Astrocyte of the spinal cord (primary cell): Measurements from ENCODE around the gene IL1B.
A peak's percentile ranks its signal among the peaks of the same experiment; 100 is the strongest.

Experiments used
- DNase-seq: peaks from one replicate; pipeline ENCODE4 v3.0.0; 2011; ENCODE audit warnings: low read depth, low spot score
- H3K4me3 ChIP-seq: 2 replicates; pipeline ENCODE4 v1.5.1; 2011; ENCODE audit warnings: low read depth, mild to moderate bottlenecking, low read length, moderate library complexity
- in situ Hi-C: cut with HindIII; loops from 2 replicates; pipeline ENCODE4 v1.10.0; 2017; ENCODE audit warnings: low sequenced_read_pairs
- TF ChIP-seq, protein P1 (sequence below): IDR thresholded peaks from 2 replicates; pipeline ENCODE4 v1.5.1; 2012; ENCODE audit warnings: low read depth, mild to moderate bottlenecking, low read length, inconsistent platforms

IL1B gene

GRCh38 chr2:112787729-112788393, 48.7 kb downstream of the IL1B start:
- in situ Hi-C loops, result no loop called here
- TF ChIP-seq, protein P1, sequence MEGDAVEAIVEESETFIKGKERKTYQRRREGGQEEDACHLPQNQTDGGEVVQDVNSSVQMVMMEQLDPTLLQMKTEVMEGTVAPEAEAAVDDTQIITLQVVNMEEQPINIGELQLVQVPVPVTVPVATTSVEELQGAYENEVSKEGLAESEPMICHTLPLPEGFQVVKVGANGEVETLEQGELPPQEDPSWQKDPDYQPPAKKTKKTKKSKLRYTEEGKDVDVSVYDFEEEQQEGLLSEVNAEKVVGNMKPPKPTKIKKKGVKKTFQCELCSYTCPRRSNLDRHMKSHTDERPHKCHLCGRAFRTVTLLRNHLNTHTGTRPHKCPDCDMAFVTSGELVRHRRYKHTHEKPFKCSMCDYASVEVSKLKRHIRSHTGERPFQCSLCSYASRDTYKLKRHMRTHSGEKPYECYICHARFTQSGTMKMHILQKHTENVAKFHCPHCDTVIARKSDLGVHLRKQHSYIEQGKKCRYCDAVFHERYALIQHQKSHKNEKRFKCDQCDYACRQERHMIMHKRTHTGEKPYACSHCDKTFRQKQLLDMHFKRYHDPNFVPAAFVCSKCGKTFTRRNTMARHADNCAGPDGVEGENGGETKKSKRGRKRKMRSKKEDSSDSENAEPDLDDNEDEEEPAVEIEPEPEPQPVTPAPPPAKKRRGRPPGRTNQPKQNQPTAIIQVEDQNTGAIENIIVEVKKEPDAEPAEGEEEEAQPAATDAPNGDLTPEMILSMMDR, result no peak
- no peak overlapping the region for H3K4me3 ChIP-seq
- DNase-seq, result no peak

GRCh38 chr2:112787294-112787693, 49.3 kb downstream of the IL1B start:
- no peak overlapping the region for H3K4me3 ChIP-seq
- in situ Hi-C loops, result no loop called here
- TF ChIP-seq, protein P1, result no peak
- no peak for DNase-seq

DNA sequence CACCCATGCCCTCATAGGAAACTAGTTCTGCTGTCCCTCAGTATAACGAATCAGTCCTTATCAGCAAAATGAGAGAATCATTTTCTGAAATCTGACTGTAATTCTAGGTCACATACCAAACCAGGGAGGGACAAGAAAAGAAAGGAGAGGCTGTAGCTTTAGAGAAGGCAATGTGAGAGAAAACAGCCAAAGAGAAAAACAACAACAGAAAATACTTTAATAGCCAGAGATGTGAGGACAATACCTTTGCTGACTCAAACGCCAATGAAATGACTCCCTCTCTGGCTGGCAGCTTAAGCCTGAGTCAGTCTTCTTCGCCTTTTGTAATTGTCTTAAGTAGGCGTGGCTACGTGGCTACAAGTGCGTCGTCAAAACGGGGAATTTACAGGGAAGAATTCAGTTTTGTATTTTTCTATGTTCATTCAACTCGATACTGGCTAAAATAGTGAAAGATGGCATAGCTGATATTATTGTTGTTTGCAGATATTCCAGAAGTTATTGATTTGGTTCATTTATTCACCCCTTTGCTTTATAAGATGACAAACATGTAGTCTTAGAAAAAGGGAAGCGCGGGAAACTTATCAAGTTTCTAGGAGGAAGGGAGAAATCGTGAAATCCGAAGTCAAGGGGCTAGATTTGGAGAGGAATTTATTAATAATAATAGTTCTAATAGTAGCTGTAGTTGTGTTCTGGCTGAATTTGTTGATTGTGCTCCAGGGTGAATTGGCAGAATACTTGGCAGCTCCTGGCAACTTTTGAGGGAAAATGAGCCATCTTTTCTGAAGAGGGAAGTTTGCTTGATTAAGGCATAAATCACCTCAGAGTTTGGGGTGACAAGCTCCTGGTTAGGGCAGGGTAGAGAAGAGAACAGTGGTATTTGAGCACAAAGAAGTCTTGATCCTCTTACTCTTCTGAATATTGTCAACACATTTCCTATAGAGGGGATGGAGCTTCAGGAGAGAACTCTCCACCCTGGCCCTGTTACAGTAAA, 52.1 kb downstream of the IL1B start, which contains the start of gene IL1A:
Gene IL1A, minus strand, starts transcription at position 295 of the 991 bp plus-strand sequence. CDS start 723 bp downstream, outside the sequence.
- TF ChIP-seq, protein P1, result no peak
- H3K4me3 ChIP-seq, result no peak within 1 kb of the TSS
- DNase-seq, result peak; percentile 70
- in situ Hi-C loops, result no loop called here

GRCh38 chr2:112783187-112783714, 53.3 kb downstream of the IL1B start:
- DNase-seq, result no peak
- H3K4me3 ChIP-seq, result no peak overlapping the region
- in situ Hi-C loops, result no loop called here
- TF ChIP-seq, protein P1, result no peak

GRCh38 chr2:112782234-112782799, 54.3 kb downstream of the IL1B start:
- in situ Hi-C loops, result no loop called here
- TF ChIP-seq, protein P1, result no peak
- DNase-seq, result no peak
- no peak overlapping the region for H3K4me3 ChIP-seq
